Left hindlimb (tissue), 1 donor: ENCODE results near the gene MED12.
"Not testable (repeated sequence)": the region's sequence is repeated elsewhere in the genome, so short reads cannot be mapped to it uniquely, and the experiment has no call there.

Experiments used
- DNase-seq: peaks from one replicate; pipeline ENCODE4 v3.0.0-alpha.2; 2018

The MED12 gene

DNA sequence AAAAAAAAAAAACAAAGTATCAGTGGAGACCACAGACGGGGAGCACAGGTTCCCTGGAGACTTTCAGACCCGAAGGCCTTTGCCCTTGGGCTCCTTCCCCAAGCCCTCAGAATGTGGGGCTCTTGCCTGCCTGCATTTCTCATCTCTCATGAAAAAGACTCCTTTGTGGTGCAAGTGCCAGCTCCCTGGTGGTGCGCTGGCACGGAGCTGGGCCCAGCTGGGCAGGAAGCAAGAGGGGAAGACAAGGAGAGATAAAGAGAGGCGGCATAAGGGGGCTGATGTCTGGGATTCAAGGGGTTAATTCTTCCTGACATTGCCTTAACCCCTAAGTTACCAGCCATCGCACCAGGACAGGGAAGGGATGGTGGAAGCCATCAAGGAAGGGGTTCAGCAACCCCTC, 48.1 kb downstream of the MED12 start:
- DNase-seq = no peak

DNA sequence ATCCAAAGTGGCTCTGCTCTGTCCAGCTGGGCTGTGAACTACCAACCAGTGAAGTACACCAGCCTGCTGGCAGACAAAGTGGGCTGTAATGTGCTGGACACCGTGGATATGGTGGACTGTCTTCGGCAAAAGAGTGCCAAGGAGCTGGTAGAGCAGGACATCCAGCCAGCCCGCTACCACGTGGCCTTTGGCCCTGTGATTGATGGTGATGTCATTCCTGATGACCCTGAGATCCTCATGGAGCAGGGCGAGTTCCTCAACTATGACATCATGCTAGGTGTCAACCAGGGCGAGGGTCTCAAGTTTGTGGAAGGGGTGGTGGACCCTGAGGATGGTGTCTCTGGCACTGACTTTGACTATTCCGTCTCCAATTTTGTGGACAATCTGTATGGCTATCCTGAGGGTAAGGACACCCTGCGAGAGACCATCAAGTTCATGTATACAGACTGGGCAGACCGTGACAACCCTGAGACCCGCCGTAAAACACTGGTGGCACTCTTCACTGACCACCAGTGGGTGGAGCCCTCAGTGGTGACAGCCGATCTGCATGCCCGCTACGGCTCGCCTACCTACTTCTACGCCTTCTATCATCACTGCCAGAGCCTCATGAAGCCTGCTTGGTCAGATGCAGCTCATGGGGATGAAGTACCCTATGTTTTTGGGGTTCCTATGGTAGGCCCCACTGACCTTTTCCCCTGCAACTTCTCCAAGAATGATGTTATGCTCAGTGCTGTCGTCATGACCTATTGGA, 48.8 kb downstream of the MED12 start:
- DNase-seq = no peak

DNA sequence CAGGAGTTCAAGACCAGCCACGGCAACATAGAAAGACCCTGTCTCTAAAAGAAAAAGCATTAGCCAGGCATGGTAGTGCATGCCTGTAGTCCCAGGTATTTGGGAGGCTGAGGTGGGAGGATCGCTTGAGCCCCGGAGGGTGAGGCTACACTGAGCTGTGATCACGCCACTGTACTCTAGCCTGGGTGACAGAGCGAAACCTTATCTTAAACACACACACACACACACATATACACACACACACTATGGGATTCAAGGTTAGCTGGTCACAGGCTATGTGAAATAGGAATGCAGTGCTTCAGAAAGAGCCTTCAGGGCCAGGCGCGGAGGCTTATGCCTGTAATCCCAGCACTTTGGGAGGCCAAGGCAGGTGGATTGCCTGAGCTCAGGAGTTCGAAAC, 49.7 kb downstream of the MED12 start:
- DNase-seq = no peak

DNA sequence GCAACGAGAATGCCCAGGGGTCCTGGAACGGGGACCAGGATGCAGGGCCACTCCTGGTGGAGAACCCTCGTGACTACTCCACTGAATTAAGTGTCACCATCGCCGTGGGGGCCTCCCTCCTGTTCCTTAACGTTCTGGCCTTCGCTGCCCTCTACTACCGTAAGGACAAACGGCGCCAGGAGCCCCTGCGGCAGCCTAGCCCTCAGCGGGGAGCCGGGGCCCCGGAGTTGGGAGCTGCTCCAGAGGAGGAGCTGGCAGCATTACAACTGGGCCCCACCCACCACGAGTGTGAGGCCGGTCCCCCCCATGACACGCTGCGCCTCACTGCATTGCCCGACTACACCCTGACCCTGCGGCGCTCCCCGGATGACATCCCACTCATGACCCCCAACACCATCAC, 51.2 kb downstream of the MED12 start:
- DNase-seq = no peak

DNA sequence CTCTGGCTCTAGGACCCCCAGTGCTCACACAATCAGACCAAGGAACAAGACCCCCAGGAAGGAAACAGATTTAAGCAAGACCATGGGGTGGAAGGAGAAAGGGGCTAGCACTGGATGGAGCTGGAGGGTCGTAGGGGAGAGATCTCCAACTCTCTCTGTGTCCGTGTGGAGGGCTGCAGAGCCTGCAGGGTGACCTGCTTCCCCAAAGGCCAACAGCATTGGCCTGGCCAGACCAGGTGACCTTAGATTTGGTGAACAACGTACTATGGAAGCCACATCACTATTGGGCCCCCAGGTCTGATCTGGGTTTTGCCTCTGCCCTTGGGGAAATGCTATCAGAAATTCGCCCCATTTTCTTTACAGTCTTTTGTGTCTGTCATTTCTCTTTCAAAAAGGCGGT, 52.3 kb downstream of the MED12 start:
- DNase-seq = no peak

DNA sequence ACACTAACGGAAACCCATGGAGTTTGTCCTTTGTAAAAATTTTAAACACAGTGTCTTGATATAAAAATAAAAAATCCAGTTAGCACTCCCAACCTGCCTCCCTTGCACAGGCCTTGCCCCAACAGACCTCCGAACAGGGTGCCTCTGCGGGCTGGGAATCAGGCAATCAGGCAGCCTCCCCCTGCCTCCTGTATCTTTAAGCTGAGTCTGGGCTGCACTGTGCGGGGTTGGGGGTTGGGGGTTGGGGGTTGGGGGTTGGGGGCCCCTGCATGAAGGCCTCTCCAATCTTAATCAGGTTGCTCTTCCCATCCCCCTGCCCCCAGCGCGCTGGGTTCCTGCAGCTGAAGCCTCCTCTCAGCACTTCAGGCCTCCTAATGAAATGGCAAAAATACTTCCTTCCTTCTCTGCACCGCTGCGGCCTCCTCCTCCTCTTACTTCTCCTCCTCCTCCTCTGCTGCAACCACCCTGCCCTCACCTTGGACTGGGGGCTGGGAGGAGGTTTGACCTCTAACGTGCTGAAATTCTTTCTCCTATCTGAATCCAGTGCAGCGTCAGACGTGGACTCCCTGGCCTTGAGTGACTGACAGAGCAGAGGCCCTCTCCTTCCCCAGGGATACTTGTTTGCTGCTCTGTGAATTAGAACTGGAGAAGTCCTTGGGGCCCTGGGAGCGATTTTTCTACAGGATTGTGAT, 52.9 kb downstream of the MED12 start:
- no peak for DNase-seq

DNA sequence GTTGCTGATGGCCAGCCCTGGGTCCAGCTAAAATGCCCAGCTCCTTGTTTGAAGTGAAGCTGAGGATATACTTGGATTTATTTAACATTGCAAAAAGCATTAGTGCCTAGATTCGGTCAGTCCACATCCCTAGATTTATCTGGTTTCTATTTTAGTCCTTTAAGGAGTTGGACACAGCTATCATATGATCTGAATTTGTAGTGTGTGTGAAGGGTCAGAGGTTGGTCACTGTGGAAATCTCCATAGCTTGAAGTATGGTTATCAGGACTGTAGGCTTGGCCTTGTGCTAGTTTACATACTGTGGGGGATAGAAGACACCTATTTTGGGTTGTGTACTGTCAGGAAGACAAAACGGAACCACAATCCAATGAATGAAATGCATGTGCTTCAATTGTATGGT, 55.0 kb downstream of the MED12 start:
- DNase-seq = no peak

DNA sequence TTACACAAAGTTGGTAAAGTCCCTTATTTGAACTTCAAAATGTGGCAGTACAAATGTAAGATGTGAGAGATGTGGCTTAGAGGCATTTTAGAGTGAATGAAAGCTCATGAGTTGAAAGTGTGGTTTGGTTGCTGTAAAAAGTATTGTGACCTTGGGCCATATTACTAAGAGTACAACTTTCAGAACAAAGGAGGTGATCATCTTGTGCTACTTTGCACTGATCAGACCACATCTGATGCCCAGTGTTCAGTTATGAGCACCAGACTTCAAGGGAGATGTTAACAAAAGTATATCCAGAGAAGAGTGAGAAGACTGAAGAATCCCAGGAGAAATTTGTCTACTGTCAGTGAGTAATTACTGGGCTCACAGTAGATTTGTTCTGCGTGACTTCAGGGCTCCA, 56.4 kb downstream of the MED12 start:
- no peak for DNase-seq

DNA sequence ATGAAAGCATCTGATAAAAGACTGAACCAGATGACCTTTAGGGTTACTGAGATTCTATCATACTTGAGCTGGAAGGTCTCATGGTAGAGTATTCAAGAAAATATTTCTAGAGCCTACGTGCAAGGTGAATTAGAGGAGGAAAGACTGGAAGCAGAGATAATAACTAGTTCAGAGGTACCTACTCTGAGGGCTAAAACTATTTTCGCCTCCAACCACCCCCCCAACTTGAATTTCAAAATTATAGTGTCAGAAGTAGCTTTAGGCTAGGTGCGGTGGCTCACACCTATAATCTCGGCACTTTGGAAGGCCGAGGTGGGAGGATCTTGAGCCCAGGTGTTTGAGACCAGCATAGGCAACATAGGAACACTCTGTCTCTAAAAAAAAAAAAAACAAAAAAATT, 57.1 kb downstream of the MED12 start:
- DNase-seq = no peak

DNA sequence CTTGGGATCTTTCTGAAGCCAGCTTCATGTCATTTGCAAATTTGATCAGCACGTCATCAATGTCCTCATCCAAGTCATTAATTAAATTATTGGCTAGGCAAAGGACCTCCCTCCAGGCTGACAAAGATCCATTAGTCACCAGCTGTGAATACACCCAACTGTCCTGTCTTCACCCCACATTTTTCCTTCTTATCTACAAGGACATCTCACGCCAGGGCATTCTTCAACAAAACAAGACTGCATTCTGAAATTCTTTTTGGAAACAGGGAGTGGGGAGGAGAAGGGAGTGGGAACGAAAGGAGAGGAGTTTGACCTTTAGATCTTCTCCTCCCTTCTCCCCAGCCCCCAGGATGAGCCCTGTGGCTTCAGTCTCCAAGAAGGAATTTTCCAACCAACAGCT, 58.9 kb downstream of the MED12 start:
- DNase-seq = no peak

DNA sequence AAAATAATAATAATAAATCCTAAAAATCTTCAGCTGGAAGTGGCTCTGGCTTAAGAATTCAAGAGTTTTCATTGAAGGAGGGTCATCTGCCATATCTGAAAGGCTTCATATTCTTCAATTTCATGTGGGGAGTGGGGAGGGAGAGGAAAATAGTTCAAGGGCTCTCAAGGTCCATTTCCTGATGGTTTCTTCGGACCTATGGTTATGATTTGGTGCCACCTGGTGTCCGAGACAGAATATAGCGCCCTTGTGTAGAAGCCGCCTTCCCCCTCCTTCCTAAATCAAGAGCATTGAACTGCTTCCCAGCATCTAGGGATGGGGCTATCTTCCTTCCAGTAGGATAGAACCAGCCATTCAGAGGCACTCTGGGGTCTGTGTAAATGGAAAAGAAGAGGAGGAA, 60.5 kb downstream of the MED12 start:
- peak; percentile 53 for DNase-seq

DNA sequence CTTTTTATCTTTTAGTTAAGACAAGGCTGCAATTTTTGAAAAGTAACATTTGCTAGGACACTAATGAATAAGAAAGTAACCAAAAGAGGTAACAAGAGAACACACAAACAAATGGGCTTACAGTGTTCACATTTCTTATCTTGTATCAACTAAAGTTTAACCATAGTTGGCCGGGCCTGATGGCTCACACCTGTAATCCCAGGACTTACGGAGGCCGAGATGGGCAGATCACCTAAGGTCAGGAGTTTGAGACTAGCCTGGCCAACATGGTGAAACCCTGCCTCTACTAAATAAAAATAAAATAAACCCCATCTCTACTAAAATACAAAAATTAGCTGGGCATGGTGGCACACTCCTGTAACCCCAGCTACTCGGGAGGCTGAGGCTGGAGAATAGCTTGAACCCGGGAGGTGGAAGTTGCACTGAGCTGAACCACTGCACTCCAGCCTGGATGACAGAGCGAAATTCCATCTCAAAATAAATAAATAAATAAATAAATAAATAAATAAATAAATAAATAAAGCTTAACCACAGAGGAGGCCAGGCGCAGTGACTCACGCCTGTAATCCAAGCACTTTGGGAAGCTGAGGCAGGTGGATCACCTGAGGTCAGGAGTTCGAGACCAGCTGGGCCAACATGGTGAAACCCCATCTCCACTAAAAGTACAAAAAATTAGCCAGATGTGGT, 62.3 kb downstream of the MED12 start:
- DNase-seq = not testable (repeated sequence)

DNA sequence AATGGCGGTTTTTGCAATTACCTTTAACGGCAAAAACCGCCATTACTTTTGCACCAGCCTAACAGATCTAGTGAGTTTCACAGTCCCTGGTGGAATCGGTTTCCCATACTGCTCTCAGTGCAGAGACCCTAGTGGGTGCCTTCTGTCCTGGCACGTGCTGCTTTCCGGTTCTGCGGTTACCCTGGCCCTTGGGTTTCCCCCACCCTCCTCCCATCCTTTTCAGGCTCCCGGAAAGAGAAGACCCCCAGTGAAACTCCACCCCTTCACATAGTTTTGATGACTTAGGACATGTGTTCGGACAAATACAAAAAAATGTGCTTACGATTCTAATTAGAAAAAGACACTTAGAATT, 63.1 kb downstream of the MED12 start:
- peak; percentile 35 for DNase-seq

DNA sequence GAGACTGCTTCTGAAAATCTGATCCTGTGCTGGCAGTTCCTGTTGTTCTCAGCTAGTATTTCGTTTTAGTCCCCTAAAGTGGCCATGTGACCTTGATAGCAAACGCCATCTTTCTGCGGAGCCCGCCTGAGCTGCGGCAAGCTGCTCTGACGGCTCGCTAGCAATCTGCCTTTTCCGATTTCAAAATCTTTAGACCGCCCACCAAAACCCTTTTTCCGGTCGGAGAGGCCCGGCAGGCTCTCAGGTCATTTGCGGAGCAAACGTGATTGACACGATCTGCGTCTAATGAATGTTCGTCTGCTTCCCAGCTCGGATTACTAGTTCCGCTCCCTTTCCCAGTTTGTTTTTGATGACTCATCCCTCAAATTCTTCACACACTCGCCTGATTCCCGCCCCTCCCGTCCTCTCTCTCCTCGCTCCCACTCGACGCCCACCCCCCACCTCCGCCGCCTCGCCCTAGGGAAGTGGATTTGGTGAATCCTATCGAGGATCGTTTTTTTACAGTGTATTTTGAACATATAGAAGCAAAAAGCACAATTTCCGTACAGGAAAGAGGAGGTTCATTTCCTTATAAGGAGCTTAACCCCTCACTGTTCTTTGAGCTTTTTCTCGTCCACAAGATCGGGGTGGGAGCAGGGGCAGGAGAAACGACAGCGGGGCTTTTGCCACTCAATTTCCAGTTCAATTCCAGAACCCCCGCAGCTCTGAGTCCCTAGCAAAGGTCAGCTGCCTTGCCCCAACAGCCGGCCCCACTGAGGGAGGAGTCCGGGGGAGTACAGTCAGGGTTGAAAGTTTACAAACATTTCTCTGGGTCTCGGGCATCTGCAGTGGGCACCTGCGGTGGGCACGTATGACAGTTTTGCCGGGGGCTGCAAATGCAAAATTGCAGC, 63.8 kb downstream of the MED12 start:
- peak; percentile 91 for DNase-seq

DNA sequence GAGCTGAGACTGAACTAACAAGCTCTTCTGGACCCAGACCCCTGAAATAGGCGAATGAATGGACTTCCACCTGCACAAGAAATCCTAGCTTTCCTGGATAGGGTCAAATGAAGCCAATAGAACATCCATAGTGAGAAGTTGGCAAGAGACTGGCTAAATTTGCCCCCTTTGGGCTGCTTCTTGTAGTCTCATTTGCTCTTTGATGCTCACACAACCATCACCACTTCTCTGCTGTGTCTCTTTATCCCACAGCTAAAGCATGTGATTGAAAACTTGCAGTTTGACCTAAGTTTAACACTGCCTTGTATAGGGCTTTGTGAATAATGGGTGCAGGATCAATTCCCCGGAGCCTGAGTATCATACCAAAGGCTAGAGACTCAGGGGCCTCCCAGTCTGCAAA, 64.5 kb downstream of the MED12 start:
- no peak for DNase-seq

DNA sequence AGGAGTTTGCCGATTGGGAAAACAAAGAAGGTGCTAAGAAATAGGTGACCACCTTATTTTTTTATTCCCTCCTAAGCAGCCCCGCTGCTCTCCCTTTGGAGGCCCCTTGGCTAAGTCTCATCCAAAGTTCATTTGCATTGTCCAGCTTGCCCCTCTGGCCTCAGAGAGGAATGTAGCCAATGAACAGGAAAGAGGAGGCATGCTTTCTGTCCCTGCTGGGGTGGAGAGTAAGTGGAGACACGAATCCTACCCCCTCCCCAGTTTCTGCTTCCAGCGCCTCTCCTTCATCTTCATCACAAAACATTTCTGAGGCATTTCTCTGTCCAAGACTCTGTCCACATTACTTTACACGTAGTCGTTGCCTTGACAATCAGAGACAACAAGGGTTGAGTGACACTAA, 64.9 kb downstream of the MED12 start:
- peak; percentile 31 for DNase-seq

DNA sequence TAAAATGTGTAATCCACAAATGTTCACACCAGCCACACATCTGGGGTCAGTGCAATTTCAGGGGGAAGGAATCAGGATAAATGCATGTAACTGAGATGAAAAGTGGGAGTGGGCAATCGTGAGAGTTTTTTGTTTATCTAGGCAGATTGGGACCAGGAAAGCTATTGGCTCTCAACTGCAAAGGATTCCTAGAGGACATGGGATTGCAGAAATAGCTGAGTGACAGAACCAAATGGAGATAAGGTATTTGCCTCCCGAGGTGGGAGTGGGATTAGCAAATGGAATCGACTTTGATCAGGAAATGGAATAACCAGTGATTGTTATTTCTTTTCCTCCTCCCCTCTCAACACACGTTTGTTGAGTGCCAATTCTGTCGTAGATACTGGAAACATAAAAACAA, 65.7 kb downstream of the MED12 start:
- no peak for DNase-seq

DNA sequence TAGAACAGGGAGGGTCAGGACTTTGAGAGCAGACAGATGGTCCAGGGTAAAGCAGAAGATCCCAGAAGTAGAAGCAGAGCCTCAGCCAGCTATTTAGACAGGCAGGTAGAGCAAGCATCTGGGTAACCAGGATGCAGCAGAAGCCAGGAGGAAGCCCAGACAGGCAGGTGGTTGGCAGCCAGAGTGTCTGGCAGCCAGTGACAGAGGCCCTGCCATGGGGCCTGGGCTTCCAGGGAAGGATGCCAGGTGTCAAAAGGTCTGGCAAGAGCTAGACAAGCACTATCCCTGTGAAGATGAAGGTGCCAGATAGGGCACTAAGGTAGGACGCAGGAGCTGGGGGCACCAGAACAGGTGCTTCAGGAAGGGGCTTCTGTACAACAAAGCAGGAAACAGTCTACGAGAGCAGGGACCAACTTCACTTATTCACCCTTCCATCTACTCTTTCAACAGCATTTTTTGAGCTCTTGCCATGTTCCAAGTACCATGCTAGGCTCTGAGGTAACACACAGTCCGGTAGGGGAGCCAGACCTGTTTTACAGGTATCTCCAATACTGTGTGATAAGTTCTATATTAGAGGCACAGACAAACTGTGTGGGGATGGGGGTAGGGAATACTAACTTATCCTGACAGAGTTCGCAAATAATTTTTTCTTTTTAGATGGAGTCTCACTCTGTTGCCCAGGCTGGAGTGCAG, 66.6 kb downstream of the MED12 start:
- DNase-seq = no peak

DNA sequence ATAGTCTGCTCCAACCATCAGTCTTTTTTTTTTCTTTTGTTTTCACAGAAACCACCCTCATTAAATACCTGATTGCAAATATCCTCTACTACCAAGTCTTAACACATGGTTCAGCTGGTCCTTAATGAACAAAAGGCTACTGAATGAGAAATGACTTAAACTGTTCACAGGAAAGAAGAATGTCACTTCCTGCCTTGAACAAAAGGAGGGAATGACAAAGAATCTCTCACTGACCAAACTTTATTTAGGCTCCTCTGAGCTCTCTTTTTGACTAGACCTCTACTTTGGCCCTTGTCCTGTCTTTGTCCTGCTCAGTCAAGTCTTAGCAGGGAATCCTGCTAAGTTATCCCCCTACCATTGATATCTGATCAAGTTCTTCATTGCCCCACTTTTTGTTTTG, 72.9 kb downstream of the MED12 start:
- DNase-seq = no peak
